Endothelial cell of umbilical vein (primary cell): ENCODE data around the gene UVRAG. TPM values are rescaled to one million over a fixed set of nuclear protein-coding genes. Genes with fewer than 3 reads are reported as not detected.

Experiments used
- BruUV-seq: library from RNA; stranded (reverse); fragments of 400-500 nt; replicated peaks from 2 replicates; lab custom pipeline; 2021; lab: Mats Ljungman, UMichigan
- CTCF ChIA-PET: fragments of 300-600, 350-600 bp; sonication (Branson Sonifier 250); formaldehyde crosslinking; loops from one replicate; lab custom pipeline; 2021; ENCODE audit warnings: antibody characterized with exemption, inconsistent platforms; lab: Charles Lee
- POLR2A ChIA-PET: fragments of 300-600, 350-600 bp; sonication (Branson Sonifier 250); formaldehyde crosslinking; loops from one replicate; lab custom pipeline; 2021; ENCODE audit warnings: antibody characterized with exemption, inconsistent platforms; lab: Charles Lee
- DNase-seq: peaks from one replicate; pipeline ENCODE4 v3.0.0-alpha.2; 2011; ENCODE audit warnings: low read depth, low spot score
- FAIRE-seq: peaks from 2 replicates; lab custom pipeline; 2011; peaks lifted over from hg19 to GRCh38; lab: Jason Lieb, UNC
- H2AFZ ChIP-seq: 2 replicates; pipeline ENCODE4 v1.6.0; 2012; ENCODE audit warnings: low read depth, low read length, control low read depth, inconsistent platforms
- H3K27ac ChIP-seq: 2 replicates; pipeline ENCODE4 v1.5.1; 2011; ENCODE audit warnings: low read depth, mild to moderate bottlenecking, control low read depth, low read length, moderate library complexity; ENCODE audit not compliant: insufficient read depth
- H3K27me3 ChIP-seq, 2 experiments: 2 replicates each; pipeline versions ENCODE4 v1.6.0 to v1.6.1; 2011; ENCODE audit warnings: low read length in 2 of 2, mixed read lengths in 1 of 2; ENCODE audit not compliant: control insufficient read depth in 2 of 2, insufficient read depth in 2 of 2
- H3K36me3 ChIP-seq, 2 experiments: 2 replicates in 1 of 2; 3 replicates in 1 of 2; pipeline ENCODE4 v1.5.1; 2011; ENCODE audit warnings: low read length in 2 of 2, mild to moderate bottlenecking in 1 of 2, moderate library complexity in 1 of 2; ENCODE audit not compliant: control insufficient read depth in 2 of 2, insufficient read depth in 2 of 2; ENCODE audit errors: extremely low read depth in 1 of 2
- H3K4me1 ChIP-seq: 3 replicates; pipeline ENCODE4 v1.5.1; 2011; ENCODE audit warnings: mild to moderate bottlenecking, low read length; ENCODE audit not compliant: control insufficient read depth, insufficient read depth; ENCODE audit errors: extremely low read depth
- H3K4me2 ChIP-seq: 2 replicates; pipeline ENCODE4 v1.6.1; 2011; ENCODE audit warnings: low read length, control low read depth, mixed read lengths; ENCODE audit not compliant: insufficient read depth
- H3K4me3 ChIP-seq, 3 experiments: fragments of 200-600 bp in 1 of 3; sonication (generic), shearing (Covaris generic) in 1 of 3; replicated peaks in 1 of 3; 2 replicates each; pipeline ENCODE4 v1.5.1; 2011 to 2016; ENCODE audit warnings: control low read depth in 3 of 3, low read length in 3 of 3, mild to moderate bottlenecking in 2 of 3, inconsistent platforms in 1 of 3, low read depth in 1 of 3, moderate library complexity in 1 of 3; ENCODE audit not compliant: insufficient read depth in 1 of 3
- H3K79me2 ChIP-seq: 2 replicates; pipeline ENCODE4 v1.6.0; 2012; ENCODE audit warnings: low read length, inconsistent platforms; ENCODE audit not compliant: control insufficient read depth, insufficient read depth
- H3K9ac ChIP-seq: replicated peaks from 2 replicates; pipeline ENCODE3; 2011; ENCODE audit warnings: low read length, control low read depth; ENCODE audit not compliant: insufficient read depth; ENCODE audit errors: extremely low read depth
- H3K9me1 ChIP-seq: replicated peaks from 3 replicates; pipeline ENCODE4 v1.6.0; 2011; ENCODE audit warnings: mild to moderate bottlenecking, low read length; ENCODE audit not compliant: control insufficient read depth, insufficient read depth; ENCODE audit errors: extremely low read depth
- H3K9me3 ChIP-seq: replicated peaks from 2 replicates; pipeline ENCODE4 v1.5.1; 2012; ENCODE audit warnings: low read length, inconsistent platforms; ENCODE audit not compliant: control insufficient read depth, insufficient read depth
- H4K20me1 ChIP-seq: replicated peaks from 2 replicates; pipeline ENCODE3; 2011; ENCODE audit warnings: mild to moderate bottlenecking, low read length; ENCODE audit not compliant: control insufficient read depth, insufficient read depth; ENCODE audit errors: extremely low read depth
- CTCF ChIP-seq, 2 donors: IDR thresholded peaks; 1 replicate in 1 of 2; 2 replicates in 1 of 2; pipeline ENCODE4 v1.5.1; 2011; ENCODE audit warnings: low read length in 2 of 2, mild to moderate bottlenecking in 2 of 2, moderate library complexity in 2 of 2, control low read depth in 1 of 2, inconsistent platforms in 1 of 2, low read depth in 1 of 2; ENCODE audit not compliant: insufficient read depth in 1 of 2; ENCODE audit errors: extremely low read depth in 1 of 2
- EZH2 ChIP-seq: IDR thresholded peaks from 2 replicates; pipeline ENCODE4 v1.6.1; 2012; ENCODE audit warnings: borderline replicate concordance, low read depth, mild to moderate bottlenecking, moderate library complexity, low read length, inconsistent platforms; ENCODE audit not compliant: severe bottlenecking
- FOS ChIP-seq: IDR thresholded peaks from 2 replicates; pipeline ENCODE4 v1.6.1; 2011; ENCODE audit warnings: mild to moderate bottlenecking, low read length, moderate library complexity, borderline replicate concordance; ENCODE audit not compliant: insufficient read depth
- GATA2 ChIP-seq: IDR thresholded peaks from 2 replicates; pipeline ENCODE4 v1.7.0; 2011; ENCODE audit warnings: low read depth, mild to moderate bottlenecking, moderate library complexity, mixed read lengths, low read length; ENCODE audit not compliant: insufficient read length, insufficient read depth
- JUN ChIP-seq: IDR thresholded peaks from 2 replicates; pipeline ENCODE4 v1.6.1; 2011; ENCODE audit warnings: borderline replicate concordance, low read depth; ENCODE audit not compliant: insufficient read length, insufficient read depth
- MAX ChIP-seq: IDR thresholded peaks from 2 replicates; pipeline ENCODE4 v1.6.1; 2011; ENCODE audit not compliant: insufficient read depth, insufficient read length
- MYC ChIP-seq: IDR thresholded peaks from one replicate; pipeline ENCODE4 v1.6.1; 2011; ENCODE audit warnings: mild to moderate bottlenecking, low read depth, low read length
- POLR2A ChIP-seq: IDR thresholded peaks from 2 replicates; pipeline ENCODE4 v1.6.1; 2012; ENCODE audit warnings: low read depth, mild to moderate bottlenecking, control low read depth, low read length
- POLR2AphosphoS5 ChIP-seq: IDR thresholded peaks from 2 replicates; pipeline ENCODE4 v1.6.1; 2012; ENCODE audit warnings: low read depth, mild to moderate bottlenecking, control low read depth, low read length, moderate library complexity; ENCODE audit not compliant: insufficient read depth
- dilution Hi-C: fragments of 300-500 bp; cut with MboI; formaldehyde crosslinking; loops from one replicate; pipeline ENCODE4 v1.15.0; 2019; ENCODE audit warnings: low sequenced_read_pairs; ENCODE audit not compliant: extremely low pct_ligation_motif_present
- intact Hi-C: fragments of 100-400 bp; cut with micrococcal nuclease; formaldehyde crosslinking; loops from one replicate; pipeline ENCODE4 v1.10.0; 2022
- polyA plus RNA-seq, 4 experiments: library from polyadenylated mRNA; depleted of rRNA in 3 of 4; stranded (reverse) in 3 of 4; unstranded in 1 of 4; fragments of >200 nt; gene quantifications; 2 replicates each; pipeline versions ENCODE4 v1.2.1 to v1.2.3, GENCODE V29; 2011 to 2012; ENCODE audit warnings: missing spikeins in 1 of 4
- total RNA-seq: library from RNA; stranded (reverse); gene quantifications from 2 replicates; pipeline ENCODE4 v1.2.3, GENCODE V29; 2021

The UVRAG gene
- total and polyA plus RNA-seq, 2 donors (not counting 3 experiments of a cell fraction or from before 2014, with no cell fraction given), result 21.2 to 65.6 TPM

GRCh38 chr11:76064192-76064591 is 249.2 kb downstream of the UVRAG start:
- H3K27ac ChIP-seq, result no peak overlapping the region
- DNase-seq, result no peak
- no peaks in the 10 kb centered on the region for H3K9me3 ChIP-seq
- peaks cover 3 to 4% of the 10 kb centered on the region in 2 experiments for H3K36me3 ChIP-seq
- FAIRE-seq, result no peak
- intact Hi-C loops, result no loop called here
- CTCF ChIA-PET, result interaction anchor here (1.1 to 1.5 kb wide), 3 partner anchors 9 to 14 kb away, joined by 4 to 6 read pairs (median 4); no protein-coding TSS in a partner anchor
- H3K27me3 ChIP-seq, result no peaks in the 10 kb centered on the region
- H2AFZ ChIP-seq, result no peak overlapping the region
- POLR2A ChIA-PET, result no interaction called here
- H3K4me1 ChIP-seq, result no peaks in the 10 kb centered on the region
- dilution Hi-C loops, result no loop called here
- no TSS peak for BruUV-seq
- no peaks in the 10 kb centered on the region for H4K20me1 ChIP-seq
- no peaks in the 10 kb centered on the region for H3K9me1 ChIP-seq
- no peaks in the 10 kb centered on the region for H3K79me2 ChIP-seq
- H3K9ac ChIP-seq, result no peak overlapping the region
- H3K4me3 ChIP-seq, result no peak overlapping the region
- H3K4me2 ChIP-seq, result no peak overlapping the region
- TF ChIP-seq FOS (no peak), POLR2A (no peak), MAX (no peak), POLR2AphosphoS5 (no peak), GATA2 (no peak), CTCF (IDR thresholded peaks at IDR 0.05; ENCODE audit: extremely low read depth in 1 of 2, insufficient read depth in 1 of 2, low read depth in 1 of 2, low read length in 2 of 2) (no peak), EZH2 (no peak), JUN (no peak), MYC (no peak)
